ENCODE results near the gene SLC45A2.
"Not testable (repeated sequence)": the region's sequence is repeated elsewhere in the genome, so short reads cannot be mapped to it uniquely, and the experiment has no call there.

- TF ChIP-seq POLR2AphosphoS5 (IDR thresholded peaks at IDR 0.05; ENCODE audit: low read depth, low read length); CTCF (IDR thresholded peaks at IDR 0.05): not testable (repeated sequence)
These were observed 78.2 kb downstream of the SLC45A2 start for GRCh38 chr5:33906248-33906647.
